NCI-H1436 treated with DMSO at 0.1 percent for 48 hours (cell line): ENCODE measurements around the gene TTLL3.
"Not testable (repeated sequence)": the region's sequence is repeated elsewhere in the genome, so short reads cannot be mapped to it uniquely, and the experiment has no call there.

ENCODE experiments used
- DNase-seq: peaks from one replicate; lab custom pipeline; 2025; lab: John Stamatoyannopoulos, UW

The TTLL3 gene, protein sequence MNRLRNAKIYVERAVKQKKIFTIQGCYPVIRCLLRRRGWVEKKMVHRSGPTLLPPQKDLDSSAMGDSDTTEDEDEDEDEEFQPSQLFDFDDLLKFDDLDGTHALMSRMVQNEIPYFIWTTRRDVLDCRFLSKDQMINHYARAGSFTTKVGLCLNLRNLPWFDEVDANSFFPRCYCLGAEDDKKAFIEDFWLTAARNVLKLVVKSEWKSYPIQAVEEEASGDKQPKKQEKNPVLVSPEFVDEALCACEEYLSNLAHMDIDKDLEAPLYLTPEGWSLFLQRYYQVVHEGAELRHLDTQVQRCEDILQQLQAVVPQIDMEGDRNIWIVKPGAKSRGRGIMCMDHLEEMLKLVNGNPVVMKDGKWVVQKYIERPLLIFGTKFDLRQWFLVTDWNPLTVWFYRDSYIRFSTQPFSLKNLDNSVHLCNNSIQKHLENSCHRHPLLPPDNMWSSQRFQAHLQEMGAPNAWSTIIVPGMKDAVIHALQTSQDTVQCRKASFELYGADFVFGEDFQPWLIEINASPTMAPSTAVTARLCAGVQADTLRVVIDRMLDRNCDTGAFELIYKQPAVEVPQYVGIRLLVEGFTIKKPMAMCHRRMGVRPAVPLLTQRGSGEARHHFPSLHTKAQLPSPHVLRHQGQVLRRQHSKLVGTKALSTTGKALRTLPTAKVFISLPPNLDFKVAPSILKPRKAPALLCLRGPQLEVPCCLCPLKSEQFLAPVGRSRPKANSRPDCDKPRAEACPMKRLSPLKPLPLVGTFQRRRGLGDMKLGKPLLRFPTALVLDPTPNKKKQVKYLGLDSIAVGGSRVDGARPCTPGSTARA

DNA sequence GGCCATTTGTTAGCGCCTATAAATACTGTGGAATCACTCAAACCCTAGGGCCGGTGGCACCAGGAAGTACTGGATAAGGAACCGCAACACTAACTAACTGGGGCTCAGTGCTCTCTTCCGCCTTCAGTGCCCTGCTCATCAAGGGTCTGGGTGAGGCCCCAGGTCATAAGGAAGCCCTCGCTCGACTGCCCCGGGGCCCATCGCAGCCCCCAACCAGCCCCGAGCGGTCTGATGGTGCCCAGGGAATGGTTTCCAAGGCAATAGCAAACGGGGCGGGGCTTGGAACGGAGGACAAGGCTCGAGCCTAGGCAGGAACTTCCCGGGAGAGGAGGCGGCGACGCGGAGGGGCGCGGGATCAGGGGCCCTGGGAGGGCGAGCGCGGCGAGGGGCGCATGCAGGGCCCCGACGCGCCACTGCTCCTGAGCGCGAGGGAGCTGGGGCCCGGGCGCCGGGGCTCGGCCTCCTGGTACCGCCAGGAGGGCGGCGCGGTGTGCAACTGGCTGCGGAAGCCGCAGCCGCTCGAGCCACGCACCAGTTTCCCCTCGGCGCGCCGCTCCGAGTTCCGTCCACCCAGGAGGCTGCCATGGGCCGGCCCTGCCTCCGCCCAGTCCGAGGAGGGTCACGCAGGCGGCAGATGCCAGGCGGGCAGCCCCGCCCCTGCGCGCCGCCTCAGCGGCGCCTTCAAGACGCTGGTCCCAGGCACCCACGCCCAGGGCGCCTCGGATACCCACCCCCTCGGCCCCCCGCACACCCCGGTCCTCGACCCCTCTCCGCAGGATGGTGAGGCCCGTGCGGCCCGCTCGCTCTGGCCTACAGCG lies at the start of gene TTLL3:
TTLL3 (plus strand) TSS at position 648 of the 818 bp plus-strand sequence. CDS start 400 bp downstream, outside the sequence.
- DNase-seq: no peak

DNA sequence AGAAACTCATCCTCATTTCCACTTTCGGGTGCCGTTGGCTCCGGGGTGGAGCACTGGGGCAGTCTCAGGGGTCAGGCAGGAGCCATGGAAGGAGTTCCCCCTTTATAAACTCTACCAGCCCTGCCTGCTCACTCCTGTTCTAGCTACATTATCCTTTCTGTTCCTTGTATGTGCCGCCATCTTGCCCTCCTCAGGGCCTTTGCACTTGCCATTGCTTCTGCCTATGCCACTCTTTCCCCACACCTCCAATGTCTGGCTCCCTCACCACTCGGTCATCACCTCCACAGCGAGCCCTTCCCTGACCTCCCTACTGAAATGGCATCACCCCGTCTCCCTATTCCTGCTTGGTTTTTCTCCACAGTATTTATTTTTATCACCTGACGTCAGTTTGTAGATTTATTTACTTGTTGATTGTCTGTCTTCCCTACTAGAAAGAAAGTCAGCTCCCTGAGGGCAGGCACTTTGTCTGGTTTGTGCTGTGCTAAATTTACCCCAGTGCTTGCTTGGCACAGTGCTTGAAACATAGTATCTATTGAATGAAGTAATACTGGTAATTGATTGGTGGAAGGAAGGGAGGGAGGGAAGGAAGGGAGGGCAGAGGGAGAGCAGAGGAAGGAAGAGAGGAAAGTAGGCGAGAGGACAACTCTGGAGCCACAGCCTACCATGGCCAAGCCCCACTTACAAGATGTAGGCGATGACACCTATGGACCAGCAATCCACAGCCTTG lies 49.1 kb upstream of the TTLL3 start:
- no peak for DNase-seq

DNA sequence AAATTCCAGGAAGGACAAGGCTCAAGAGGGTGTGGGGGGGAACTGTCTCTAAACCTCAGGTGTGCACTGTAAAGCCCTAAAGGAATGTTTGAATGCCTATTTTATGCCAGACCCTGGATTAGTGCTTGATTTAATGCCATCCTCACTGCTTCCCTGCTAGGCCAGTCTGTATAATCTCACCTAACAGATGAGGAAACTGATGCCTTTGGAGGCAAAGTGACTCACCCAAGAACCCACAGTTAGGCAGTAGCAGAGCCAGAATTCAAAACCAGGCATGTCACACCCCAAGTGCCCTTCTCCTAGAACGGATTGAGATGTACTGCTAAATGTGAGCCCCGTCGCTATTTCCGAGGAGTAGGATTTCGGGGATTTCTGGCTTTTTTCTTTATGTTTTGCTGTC lies 48.1 kb upstream of the TTLL3 start:
- DNase-seq: no peak

DNA sequence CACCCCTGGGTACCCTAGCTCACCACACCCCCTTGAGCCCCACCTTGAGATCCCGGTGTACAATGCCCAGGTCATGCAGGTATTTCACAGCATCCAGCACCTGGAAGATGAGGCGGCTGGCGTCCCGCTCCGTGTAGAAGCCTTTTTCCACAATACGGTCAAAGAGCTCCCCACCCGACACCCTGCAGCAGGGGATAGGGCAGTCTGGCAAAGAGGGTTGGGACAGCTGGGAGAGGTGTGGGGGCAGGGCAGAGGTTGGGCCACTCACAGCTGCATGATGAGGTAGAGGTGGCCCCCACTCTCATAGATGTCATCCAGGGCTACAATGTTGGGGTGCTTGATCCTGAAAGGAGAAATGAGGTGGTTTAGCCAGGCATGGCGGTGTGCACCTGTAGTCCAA lies 47.2 kb upstream of the TTLL3 start:
- DNase-seq: no peak

DNA sequence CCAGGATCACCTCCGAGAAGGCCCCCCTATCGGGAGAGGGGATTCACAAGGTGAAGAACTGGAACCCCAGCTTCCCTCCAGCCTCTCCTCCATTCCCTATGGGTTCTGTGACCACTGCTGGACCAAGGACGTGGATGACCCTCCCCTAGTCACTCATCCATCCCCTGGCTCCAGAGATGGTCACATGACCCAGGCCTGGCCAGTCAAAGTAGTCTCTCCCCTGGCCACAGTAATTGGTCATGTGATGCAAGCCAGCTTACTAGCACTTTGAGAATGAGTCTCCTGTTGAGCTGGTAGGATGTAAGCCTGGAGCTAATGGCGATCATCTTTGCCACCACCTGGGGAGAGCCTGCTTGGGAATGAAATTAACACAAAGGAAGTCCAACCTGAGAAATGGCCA lies 44.2 kb upstream of the TTLL3 start:
- DNase-seq: no peak

DNA sequence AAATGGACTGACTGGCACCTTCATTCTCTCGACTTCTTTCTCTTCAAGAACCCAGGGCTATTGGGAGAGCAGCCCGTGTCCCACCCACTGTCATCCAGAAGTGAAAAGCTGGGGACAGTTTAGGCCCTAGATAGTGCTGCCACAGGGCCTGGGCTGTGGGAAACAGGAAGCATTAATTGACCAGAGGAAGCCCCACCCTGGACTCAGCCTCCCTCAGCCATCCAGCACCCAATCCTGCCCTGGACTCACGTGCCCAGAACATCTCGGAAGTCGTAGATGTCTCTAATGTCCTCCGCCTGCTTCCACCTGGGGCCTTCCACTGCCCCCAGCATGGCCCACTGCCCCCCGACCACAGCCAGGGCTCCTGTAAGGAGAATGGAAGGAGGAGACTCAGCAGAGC lies 42.6 kb upstream of the TTLL3 start:
- DNase-seq: no peak

DNA sequence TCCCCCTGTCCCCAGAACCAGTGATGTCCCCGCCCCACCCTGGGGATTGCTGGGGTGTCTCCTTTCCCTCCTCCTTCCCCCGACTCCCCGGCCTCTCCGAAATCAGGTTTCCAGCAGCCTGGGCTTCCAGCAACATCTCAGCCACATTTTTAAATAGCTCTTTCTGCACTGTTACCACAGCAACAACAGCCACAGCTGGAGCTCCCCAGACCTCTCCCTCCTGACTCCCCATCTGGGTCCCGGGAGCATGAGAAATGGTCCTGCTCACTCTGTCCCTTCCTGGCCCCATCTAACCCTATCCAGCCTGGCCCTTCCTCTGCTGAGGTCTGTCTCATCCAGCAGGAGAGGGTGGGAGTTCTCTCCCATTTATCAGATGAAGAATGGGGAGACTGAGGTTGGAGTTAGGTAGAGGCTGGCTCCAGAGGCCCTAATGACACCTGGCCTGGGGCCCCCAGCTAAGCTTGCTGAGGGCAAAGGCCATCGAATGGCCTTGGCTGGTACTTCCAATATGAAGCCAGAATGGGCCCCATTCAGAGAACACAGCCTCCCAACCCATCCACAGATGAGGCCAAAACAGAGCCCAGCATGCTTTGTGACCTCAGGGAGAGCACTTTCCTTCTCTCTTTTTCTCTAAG lies 41.8 kb upstream of the TTLL3 start:
- DNase-seq: no peak

DNA sequence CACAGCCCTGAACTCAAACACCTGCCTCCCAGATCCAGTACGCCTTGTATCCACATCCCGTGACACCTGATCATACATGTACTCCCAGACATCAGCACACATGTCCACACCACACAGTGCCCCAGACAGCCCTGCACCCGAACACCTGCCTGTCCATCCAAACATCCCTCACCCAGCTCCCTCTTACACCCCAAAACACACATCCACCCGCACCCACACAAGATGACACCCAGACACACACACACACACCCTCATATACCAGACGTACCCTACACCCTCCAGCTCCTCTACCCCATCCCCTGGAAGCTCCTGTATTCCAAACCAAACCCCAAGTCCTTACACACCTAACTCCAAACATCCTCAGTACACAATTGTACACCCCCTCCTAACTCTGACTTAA lies 41.0 kb upstream of the TTLL3 start:
- DNase-seq: no peak

DNA sequence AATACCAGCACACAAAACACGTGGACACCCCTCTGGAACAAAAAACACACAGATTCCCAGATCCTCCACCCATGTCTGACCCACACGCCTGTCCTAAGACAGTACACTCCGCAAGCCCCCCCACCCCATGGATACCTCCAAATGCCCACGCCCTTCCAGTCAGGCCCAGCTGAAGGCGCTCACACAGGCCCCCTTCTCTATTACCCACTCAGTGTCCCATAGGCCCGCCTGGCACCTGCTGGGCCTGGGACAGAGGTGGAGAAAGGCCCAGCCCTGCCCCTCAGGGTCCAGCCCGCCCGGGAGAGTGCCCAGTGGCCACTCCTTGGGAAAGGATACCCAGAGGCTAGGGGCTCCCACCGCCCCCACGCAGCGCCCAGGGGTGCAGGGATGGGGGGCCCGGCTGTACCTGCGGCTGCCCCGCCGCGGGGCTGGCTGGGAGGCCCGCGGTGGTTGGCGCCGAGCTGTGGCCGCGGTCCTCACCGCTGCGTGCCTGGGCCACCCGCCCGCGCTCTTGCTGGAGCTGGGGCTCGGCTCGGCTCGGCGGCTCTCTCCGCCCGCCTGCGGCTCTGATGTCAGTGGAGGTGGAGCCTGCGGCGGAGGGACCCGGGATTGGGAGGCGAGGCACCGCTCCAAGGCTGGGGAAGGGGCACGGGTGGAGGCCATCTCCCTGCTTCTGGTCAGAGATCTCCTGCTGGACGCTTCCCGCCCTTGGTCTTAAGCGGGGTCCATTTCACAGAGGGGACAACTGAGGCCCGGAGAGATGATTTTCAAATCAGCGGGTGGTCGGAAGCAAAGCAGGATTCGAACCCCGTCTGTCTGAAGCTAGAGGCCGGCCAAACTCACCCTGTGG lies 40.4 kb upstream of the TTLL3 start, which contains the start of gene CAMK1:
CAMK1 (minus strand) TSS at position 522 of the 850 bp plus-strand sequence. CDS start 2,198 bp downstream, outside the sequence.
- DNase-seq: no peak

DNA sequence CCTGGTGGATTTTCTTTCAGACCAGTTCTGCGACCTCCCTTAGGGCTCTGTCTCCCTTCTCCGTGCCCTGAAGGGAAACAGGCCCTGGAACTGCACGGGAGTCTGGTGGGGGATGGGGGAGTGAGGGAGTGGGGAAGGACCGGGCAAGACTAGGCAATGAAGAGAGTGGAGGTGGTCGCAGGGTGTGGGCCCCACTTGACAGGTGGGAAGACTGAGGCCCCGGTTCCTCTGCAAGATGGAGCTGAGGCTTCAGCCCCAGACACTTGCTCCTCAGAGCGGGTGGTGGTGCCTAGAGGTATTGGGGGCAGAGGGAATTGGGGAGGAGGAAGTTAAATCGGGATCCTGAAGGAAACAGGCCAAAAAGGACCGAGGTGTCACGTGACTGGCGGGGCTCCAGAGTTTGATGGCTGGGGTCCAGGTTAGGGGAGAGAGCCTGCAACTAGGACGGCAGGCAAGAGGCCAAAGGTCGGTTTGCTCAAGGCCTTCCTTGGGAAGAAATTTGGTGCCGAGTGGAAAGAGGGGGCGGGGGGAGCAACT lies 39.7 kb upstream of the TTLL3 start:
- DNase-seq: no peak

DNA sequence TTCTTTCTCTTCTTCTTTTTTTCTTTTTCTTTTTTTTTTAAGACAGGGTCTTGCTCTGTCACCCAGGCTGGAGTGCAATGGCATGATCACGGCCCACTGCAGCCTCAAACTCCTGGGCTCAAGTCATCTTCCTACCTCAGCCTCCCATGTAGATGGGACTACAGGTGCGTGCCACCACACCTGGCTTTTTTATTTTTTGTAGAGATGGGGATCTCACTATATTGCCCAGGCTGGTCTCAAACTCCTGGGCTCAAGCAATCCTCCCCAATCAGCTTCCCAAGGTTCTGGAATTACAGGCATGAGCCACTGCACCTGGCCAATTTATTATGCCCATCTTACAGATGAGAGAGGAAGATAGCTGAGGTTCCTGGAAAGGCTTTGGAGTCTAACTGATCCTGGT lies 39.1 kb upstream of the TTLL3 start:
- DNase-seq: not testable (repeated sequence)

DNA sequence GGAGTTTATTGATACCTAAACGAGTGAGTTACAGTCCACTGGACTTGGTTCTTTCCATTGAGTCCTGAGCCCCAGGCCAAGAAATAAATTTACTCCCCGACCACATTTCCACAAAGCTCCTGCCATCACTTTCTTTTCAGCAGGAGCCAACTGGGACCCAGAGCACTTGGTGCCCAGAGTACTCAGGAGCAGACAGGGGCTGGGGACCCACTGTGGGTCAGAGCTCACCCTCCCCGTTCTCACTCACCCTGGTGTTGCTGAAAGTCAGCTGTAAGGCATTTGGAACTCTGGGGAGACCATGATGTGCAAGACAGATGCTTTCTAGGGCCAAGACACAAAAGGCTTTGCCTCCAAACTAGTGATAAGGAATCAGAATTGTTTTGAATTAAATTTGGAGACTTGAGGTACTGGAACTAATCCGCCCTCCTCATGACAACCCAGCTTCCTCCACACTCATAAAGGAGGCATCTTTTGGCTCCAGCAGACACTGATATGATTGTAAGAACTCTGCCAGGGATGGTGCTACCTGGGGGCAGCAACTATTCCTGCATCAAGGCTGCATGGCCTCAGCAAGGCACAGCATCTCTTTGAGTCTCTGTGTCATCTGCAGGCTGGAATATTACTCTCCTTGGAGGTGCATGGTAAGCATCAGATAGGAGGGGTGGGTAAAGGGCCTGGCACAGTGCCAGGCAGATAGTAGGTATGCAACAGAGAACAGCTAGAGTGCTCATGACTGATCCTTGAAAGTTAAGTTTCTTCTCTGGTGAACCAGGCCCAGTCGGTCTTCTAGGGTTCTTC lies 33.0 kb upstream of the TTLL3 start:
- no peak for DNase-seq

DNA sequence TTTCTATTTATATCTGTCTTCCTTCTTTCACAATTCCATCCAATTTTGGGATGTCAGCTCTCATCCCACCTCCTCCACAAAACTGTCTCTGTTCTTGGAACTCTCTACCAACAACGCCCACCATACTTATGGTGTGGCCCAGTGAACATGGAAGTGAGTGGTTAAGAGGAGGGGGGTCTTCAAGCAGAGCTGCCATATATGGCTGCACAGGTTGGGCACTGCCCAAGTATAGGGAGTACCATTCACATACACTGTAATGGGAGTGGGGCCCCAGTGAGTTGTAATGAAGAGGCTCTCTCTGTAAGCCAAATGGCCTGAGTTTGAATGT lies 32.4 kb upstream of the TTLL3 start:
- no peak for DNase-seq

DNA sequence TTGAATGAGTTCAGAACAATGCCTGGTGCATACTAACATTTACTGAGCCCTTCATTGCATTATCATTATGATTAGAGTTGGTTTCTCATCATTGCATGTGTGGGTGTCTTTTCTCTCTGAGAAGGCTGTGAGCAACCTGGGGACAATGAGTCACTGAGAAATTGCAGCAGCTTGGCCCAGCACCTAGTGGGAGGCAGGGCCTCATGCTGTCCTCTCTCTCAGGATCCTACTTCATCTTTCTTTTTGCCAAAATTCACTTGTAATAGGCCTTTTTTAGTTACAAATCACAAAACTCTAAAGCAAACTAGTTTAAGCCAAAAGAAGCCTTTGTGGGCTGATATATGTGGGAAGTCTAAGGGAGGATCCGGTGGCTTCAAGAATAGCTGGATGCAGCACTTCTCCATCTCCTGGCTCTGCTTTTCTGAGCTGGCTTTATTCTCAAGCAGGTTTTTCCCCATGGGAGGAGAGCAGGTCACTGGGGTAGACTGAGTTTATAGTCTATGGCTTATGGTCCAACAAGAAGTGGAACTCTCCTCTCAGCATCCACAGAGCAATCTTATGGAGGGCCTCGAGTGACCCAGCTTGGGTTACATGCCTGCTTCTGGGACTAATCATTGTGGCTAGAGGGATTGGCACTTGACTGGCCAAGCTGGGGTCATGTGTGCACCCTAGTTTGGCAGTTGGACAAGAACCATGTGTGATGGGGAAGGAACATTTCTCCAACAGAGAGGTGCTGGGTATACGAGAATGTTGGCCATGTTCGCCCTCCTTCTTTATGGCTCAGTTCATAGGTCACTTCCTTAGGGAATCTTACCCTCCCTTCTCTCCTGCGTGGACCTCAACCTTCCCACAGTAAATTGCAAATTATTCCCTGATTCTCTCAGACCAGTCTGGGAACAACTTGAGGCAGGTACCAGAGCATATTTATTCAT lies 31.7 kb upstream of the TTLL3 start:
- no peak for DNase-seq

DNA sequence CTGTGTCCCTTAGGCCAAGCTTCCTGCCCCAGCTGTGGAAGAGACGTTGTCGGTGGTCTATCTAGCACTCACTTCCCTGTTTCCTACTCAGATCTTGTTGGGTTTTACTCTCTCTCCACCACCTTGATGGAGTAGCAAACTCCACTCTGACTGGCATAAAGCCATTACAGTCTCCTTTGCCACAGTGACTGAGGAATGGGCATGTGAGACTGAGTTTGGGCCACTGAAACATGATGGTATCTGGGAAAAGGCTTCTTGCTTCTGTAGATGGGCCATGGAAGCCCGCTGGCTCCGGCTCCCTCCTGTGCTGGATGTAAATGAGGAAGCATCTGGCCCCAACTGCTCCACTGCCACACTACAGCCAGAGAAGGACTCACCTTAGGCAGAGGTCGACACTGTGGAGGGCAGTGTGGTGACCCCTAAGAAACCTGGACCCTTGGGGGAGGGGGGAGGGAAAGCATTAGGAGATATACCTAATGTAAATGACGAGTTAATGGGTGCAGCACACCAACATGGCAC lies 30.9 kb upstream of the TTLL3 start:
- no peak for DNase-seq

DNA sequence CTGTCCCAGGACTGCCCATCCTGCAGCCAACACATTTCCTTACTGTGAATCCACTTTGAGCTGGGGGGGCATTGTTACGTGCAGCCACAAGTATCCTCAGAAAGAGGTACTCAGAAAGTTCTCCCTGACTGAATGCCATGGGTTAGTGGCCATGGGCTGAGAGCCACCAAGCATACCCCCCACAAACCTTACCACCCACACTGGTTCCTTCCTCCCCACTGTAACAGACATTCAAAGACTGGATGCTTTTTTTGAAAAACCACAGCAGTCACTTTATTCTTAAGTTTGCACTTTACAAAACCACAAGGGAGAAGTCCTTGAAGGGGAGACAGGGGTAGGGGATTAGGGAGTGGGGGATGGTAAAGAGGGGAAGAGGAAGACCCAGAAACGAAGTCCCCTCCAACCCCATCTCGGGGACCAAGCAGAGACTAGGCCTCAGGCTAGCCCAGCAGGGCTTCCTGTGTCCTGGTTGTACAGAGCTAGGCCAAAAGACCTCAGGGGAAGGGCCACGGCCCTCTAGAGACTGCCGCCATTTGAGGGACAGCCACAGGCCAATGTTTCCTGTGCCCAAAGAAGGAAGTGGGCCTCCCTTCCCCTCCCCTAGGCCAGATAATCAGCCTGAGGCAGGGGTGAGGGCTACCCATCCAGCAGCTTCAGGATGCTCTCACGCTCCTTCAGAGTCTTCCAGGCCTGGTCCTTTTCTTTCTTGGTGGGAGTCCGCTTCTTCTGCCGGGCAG lies 30.2 kb upstream of the TTLL3 start:
- DNase-seq: no peak

DNA sequence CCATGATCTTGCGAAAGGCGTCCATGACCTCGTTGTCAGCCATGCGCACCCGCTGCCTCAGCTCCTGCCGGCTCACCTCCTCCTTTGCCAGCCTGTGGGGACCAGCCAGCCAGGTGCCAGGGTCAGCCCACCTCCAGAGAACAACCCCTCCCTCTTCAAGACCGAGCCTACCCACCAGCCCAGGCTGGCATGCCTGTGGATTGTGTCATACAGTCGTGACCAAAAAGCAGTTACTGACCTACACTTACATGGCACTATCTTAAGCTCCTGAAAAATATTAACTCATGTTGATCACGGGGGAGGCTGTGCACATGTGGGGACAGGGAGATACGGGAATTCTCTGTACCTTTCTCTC lies 29.6 kb upstream of the TTLL3 start:
- no peak for DNase-seq
